Activated CD4-positive, alpha-beta T cell treated with anti-CD3 and anti-CD28 coated beads for 48 hours (primary cell): ENCODE data around the gene TSEN34.
"Not testable (repeated sequence)": the region's sequence is repeated elsewhere in the genome, so short reads cannot be mapped to it uniquely, and the experiment has no call there.

Source experiments
- DNase-seq: peaks from one replicate; pipeline ENCODE4 v3.0.0-alpha.2; 2020

TSEN34 gene

GRCh38 chr19:54189145-54189734 is 1.9 kb upstream of the TSEN34 start, which contains the start of gene MBOAT7:
TSS of gene MBOAT7 (minus strand) at chr19:54189580. CDS start at chr19:54188508, 1,072 bp downstream.
- no peak for DNase-seq

- peak; percentile 100 for DNase-seq
Observed at GRCh38 chr19:54189735-54190502, 1.2 kb upstream of the TSEN34 start.

- DNase-seq = peak; percentile 100
Observed at GRCh38 chr19:54190503-54191010, 551 bp upstream of the TSEN34 start.

- no peak for DNase-seq
Observed at GRCh38 chr19:54191811-54192453, 824 bp downstream of the TSEN34 start.

GRCh38 chr19:54193011-54193410 is 1.9 kb downstream of the TSEN34 start:
- DNase-seq = no peak

GRCh38 chr19:54194463-54194862 is 3.4 kb downstream of the TSEN34 start:
- not testable (repeated sequence) for DNase-seq

- DNase-seq = no peak
Observed at GRCh38 chr19:54196536-54196935, 5.4 kb downstream of the TSEN34 start.

- DNase-seq = no peak
Observed at GRCh38 chr19:54197121-54197520, 6.0 kb downstream of the TSEN34 start.

- DNase-seq = no peak
Observed at GRCh38 chr19:54199401-54199800, 8.3 kb downstream of the TSEN34 start.

GRCh38 chr19:54201172-54201701 is 10.1 kb downstream of the TSEN34 start:
- no peak for DNase-seq

GRCh38 chr19:54201980-54202379 is 10.9 kb downstream of the TSEN34 start:
- DNase-seq = no peak

- DNase-seq = no peak
Observed at GRCh38 chr19:54203151-54203611, 12.1 kb downstream of the TSEN34 start.

- DNase-seq = no peak
Observed at GRCh38 chr19:54204767-54205468, 13.8 kb downstream of the TSEN34 start.

GRCh38 chr19:54206030-54206830 is 15.1 kb downstream of the TSEN34 start:
- DNase-seq = no peak

- no peak for DNase-seq
Observed at GRCh38 chr19:54206831-54207177, 15.7 kb downstream of the TSEN34 start.

GRCh38 chr19:54207193-54207592 is 16.1 kb downstream of the TSEN34 start:
- DNase-seq = not testable (repeated sequence)

- no peak for DNase-seq
Observed at GRCh38 chr19:54207676-54207982, 16.5 kb downstream of the TSEN34 start.

- peak; percentile 67 for DNase-seq
Observed at GRCh38 chr19:54207983-54208783, 17.1 kb downstream of the TSEN34 start.

GRCh38 chr19:54208784-54209057 is 17.6 kb downstream of the TSEN34 start:
- DNase-seq = no peak

- peak; percentile 43 for DNase-seq
Observed at GRCh38 chr19:54209058-54209810, 18.1 kb downstream of the TSEN34 start.
